CD14-positive monocyte (primary cell): ENCODE results near the gene DPYD. TPM values are rescaled to one million over a fixed set of nuclear protein-coding genes. Genes with fewer than 3 reads are reported as not detected.

Source experiments
- DNase-seq, 3 donors: peaks; one replicate each; pipeline ENCODE4 v3.0.0-alpha.2; 2011 to 2022
- H2AFZ ChIP-seq: 2 replicates; pipeline ENCODE4 v1.6.0; 2012; ENCODE audit warnings: mild to moderate bottlenecking, low read depth, low read length, inconsistent platforms; ENCODE audit not compliant: insufficient read depth, poor library complexity, severe bottlenecking
- H3K27ac ChIP-seq, 2 donors: 1 replicate in 1 of 2; 2 replicates in 1 of 2; pipeline ENCODE4 v1.5.1; 2012 to 2013; ENCODE audit warnings: low read length in 2 of 2, control low read depth in 1 of 2, inconsistent platforms in 1 of 2, low read depth in 1 of 2, mild to moderate bottlenecking in 1 of 2
- H3K27me3 ChIP-seq, 2 donors: one replicate each; pipeline versions ENCODE4 v1.6.0 to v1.6.1; 2011 to 2013; ENCODE audit warnings: low read length in 2 of 2; ENCODE audit not compliant: control insufficient read depth in 2 of 2, insufficient read depth in 2 of 2
- H3K36me3 ChIP-seq, 2 donors: replicated peaks in 1 of 2; 1 replicate in 1 of 2; 2 replicates in 1 of 2; pipeline versions ENCODE4 v1.5.1 to v1.6.1; 2012 to 2013; ENCODE audit warnings: low read length in 2 of 2, control low read depth in 1 of 2, inconsistent platforms in 1 of 2, mild to moderate bottlenecking in 1 of 2; ENCODE audit not compliant: insufficient read depth in 2 of 2, control insufficient read depth in 1 of 2
- H3K4me1 ChIP-seq, 2 donors: 1 replicate in 1 of 2; 2 replicates in 1 of 2; pipeline versions ENCODE4 v1.5.1 to v1.6.1; 2012 to 2013; ENCODE audit warnings: low read length in 2 of 2, control low read depth in 1 of 2, inconsistent platforms in 1 of 2, mild to moderate bottlenecking in 1 of 2, moderate library complexity in 1 of 2; ENCODE audit not compliant: insufficient read depth in 2 of 2, control insufficient read depth in 1 of 2
- H3K4me2 ChIP-seq: replicated peaks from 2 replicates; pipeline ENCODE3; 2012; ENCODE audit warnings: low read length, moderate library complexity, mild to moderate bottlenecking; ENCODE audit not compliant: poor library complexity, severe bottlenecking; ENCODE audit errors: extremely low read depth
- H3K4me3 ChIP-seq, 3 experiments: fragments of 200-600 bp in 1 of 3; sonication (generic) in 1 of 3; replicated peaks in 1 of 3; 1 replicate in 2 of 3; 2 replicates in 1 of 3; pipeline ENCODE4 v1.5.1; 2011 to 2013; ENCODE audit warnings: low read length in 3 of 3, mild to moderate bottlenecking in 3 of 3, control low read depth in 2 of 3, low read depth in 2 of 3, inconsistent platforms in 1 of 3, moderate library complexity in 1 of 3
- H3K79me2 ChIP-seq: 2 replicates; pipeline ENCODE4 v1.6.0; 2012; ENCODE audit warnings: mild to moderate bottlenecking, control low read depth, inconsistent platforms, low read length, moderate library complexity; ENCODE audit not compliant: insufficient read depth
- H3K9ac ChIP-seq: 2 replicates; pipeline ENCODE4 v1.6.0; 2017; ENCODE audit warnings: low read length, mild to moderate bottlenecking; ENCODE audit not compliant: insufficient read depth, poor library complexity, severe bottlenecking
- H3K9me3 ChIP-seq, 2 donors: replicated peaks in 1 of 2; 1 replicate in 1 of 2; 2 replicates in 1 of 2; pipeline versions ENCODE4 v1.5.1 to v1.6.1; 2012 to 2013; ENCODE audit warnings: low read length in 2 of 2, control low read depth in 1 of 2; ENCODE audit not compliant: control insufficient read depth in 1 of 2, insufficient read depth in 1 of 2
- H4K20me1 ChIP-seq: 2 replicates; pipeline ENCODE4 v1.6.0; 2012; ENCODE audit warnings: mild to moderate bottlenecking, low read length, control low read depth, moderate library complexity; ENCODE audit not compliant: insufficient read depth
- H3K27ac Mint-ChIP-seq, 7 donors: one replicate each; pipeline ENCODE4 v1.8.0; 2020; ENCODE audit warnings: mild to moderate bottlenecking in 7 of 7, mixed read lengths in 7 of 7, moderate library complexity in 6 of 7, inconsistent platforms in 2 of 7
- H3K27me3 Mint-ChIP-seq, 3 donors: one replicate each; pipeline ENCODE4 v1.8.0; 2021 to 2022; ENCODE audit warnings: low read depth in 3 of 3, mild to moderate bottlenecking in 3 of 3, mixed read lengths in 3 of 3, moderate library complexity in 3 of 3, inconsistent platforms in 1 of 3
- H3K36me3 Mint-ChIP-seq, 2 donors: one replicate each; pipeline ENCODE4 v1.8.0; 2020; ENCODE audit warnings: mixed read lengths in 2 of 2, inconsistent platforms in 1 of 2, mild to moderate bottlenecking in 1 of 2
- H3K4me1 Mint-ChIP-seq: one replicate; pipeline ENCODE4 v1.8.0; 2020; ENCODE audit warnings: mild to moderate bottlenecking, mixed read lengths
- H3K4me3 Mint-ChIP-seq, 2 donors: one replicate each; pipeline ENCODE4 v1.8.0; 2020; ENCODE audit warnings: mild to moderate bottlenecking in 2 of 2, mixed read lengths in 2 of 2, moderate library complexity in 1 of 2
- H3K9me3 Mint-ChIP-seq, 7 donors: one replicate each; pipeline ENCODE4 v1.8.0; 2020 to 2022; ENCODE audit warnings: mixed read lengths in 7 of 7, mild to moderate bottlenecking in 6 of 7, moderate library complexity in 6 of 7, inconsistent platforms in 2 of 7
- CTCF ChIP-seq: fragments of 200-600 bp; IDR thresholded peaks from one replicate; pipeline ENCODE4 v1.8.0; 2022; ENCODE audit warnings: antibody characterized with exemption, mild to moderate bottlenecking
- WGBS: methylation state at CpG from one replicate; pipeline ENCODE4 v1.1.5; 2013; ENCODE audit warnings: missing lambda C conversion rate; ENCODE audit not compliant: insufficient coverage; 5-methylcytosine and 5-hydroxymethylcytosine counted together
- intact Hi-C, 2 donors: fragments of 100-400 bp; cut with micrococcal nuclease; formaldehyde crosslinking; loops; one replicate each; pipeline versions ENCODE4 v1.15.0 to v1.15.1; 2023
- polyA plus RNA-seq, 3 donors: library from polyadenylated mRNA; depleted of rRNA in 1 of 3; unstranded in 2 of 3; stranded (reverse) in 1 of 3; fragments of 300-500 nt in 2 of 3; fragments of >200 nt in 1 of 3; fragmentation: Illumina TruSeq in 2 of 3; gene quantifications; 1 replicate in 2 of 3; 2 replicates in 1 of 3; pipeline ENCODE4 v1.2.3, GENCODE V29; 2012 to 2021

DPYD gene
- polyA plus RNA-seq, 3 donors = 87.6 to 171 (median 144) TPM

GRCh38 chr1:97074771-97075170, 846.1 kb downstream of the DPYD start:
- WGBS = no CpG with 5 or more reads among the region's 2 CpGs
- intact Hi-C loops = no loop called here
- H3K4me2 ChIP-seq = no peak overlapping the region

DNA sequence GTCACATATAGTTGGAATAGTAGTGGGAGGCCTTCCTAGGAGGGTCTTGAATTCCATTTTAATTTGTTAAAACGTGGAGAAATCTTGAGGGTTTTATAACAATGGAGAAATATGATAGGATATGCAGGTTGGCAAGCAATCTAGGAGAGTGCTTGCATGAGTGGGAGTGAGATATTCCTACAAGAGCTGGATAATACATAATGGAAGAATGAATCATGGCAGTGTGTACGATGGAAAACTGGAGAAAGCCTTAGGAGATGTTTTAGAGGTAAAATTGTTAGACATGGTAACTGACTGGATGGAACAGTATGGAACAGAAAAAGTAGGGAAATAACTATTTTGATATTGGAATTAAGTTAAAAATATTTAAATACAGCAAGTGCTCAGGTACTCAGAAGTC, 846.9 kb downstream of the DPYD start:
- Histone ChIP-seq H3K36me3 (peaks cover 14 to 46% of the 10 kb centered on the region in 2 donors), H3K9me3 (no peaks in the 10 kb centered on the region), H3K4me1 (no peaks in the 10 kb centered on the region), H3K27ac (no peak overlapping the region), H3K4me2 (no peak overlapping the region), H3K9ac (no peak overlapping the region), H2AFZ (no peak overlapping the region), H4K20me1 (no peaks in the 10 kb centered on the region), H3K79me2 (no peaks in the 10 kb centered on the region), H3K27me3 (no peaks in the 10 kb centered on the region), H3K4me3 (no peak overlapping the region)
- Mint-ChIP-seq H3K27ac (no peak overlapping the region), H3K36me3 (peaks cover 32 to 34% of the 10 kb centered on the region in 2 donors), H3K27me3 (no peaks in the 10 kb centered on the region), H3K4me3 (no peak overlapping the region), H3K4me1 (no peaks in the 10 kb centered on the region), H3K9me3 (no peaks in the 10 kb centered on the region)
- no peak for DNase-seq
- intact Hi-C loops = no loop called here
- TF ChIP-seq CTCF = no peak
- 85% methylated on average over 2 of the region's 2 CpGs for WGBS

More at GRCh38 chr1:97074771-97075170, 846.1 kb downstream of the DPYD start:
- no peak overlapping the region for H3K27ac Mint-ChIP-seq
- TF ChIP-seq CTCF = no peak
- DNase-seq = no peak
- no peak overlapping the region for H3K9ac ChIP-seq
- peaks cover 20 to 55% of the 10 kb centered on the region in 2 donors for H3K36me3 ChIP-seq
- H3K4me3 Mint-ChIP-seq = no peak overlapping the region
- H3K4me1 ChIP-seq = no peaks in the 10 kb centered on the region
- no peak overlapping the region for H3K27ac ChIP-seq
- H4K20me1 ChIP-seq = no peaks in the 10 kb centered on the region
- H2AFZ ChIP-seq = no peak overlapping the region
- no peaks in the 10 kb centered on the region for H3K9me3 Mint-ChIP-seq
- no peaks in the 10 kb centered on the region for H3K79me2 ChIP-seq
- no peak overlapping the region for H3K4me3 ChIP-seq
- H3K4me1 Mint-ChIP-seq = no peaks in the 10 kb centered on the region
- no peaks in the 10 kb centered on the region for H3K27me3 Mint-ChIP-seq
- H3K27me3 ChIP-seq = no peaks in the 10 kb centered on the region
- H3K36me3 Mint-ChIP-seq = peaks cover 40 to 42% of the 10 kb centered on the region in 2 donors
- H3K9me3 ChIP-seq = no peaks in the 10 kb centered on the region
